SU-DHL-6 (cell line): Measurements from ENCODE around the gene CRYBB1.

Source experiments
- H2AFZ ChIP-seq: fragments of 200-600 bp; sonication (generic); 2 replicates; pipeline ENCODE4 v1.6.1; 2014; ENCODE audit warnings: low read depth, mild to moderate bottlenecking, moderate library complexity, mixed read lengths, antibody characterized with exemption, low read length; ENCODE audit not compliant: severe bottlenecking
- H3F3A ChIP-seq: fragments of 200-600 bp; shearing (Covaris generic); 2 replicates; pipeline ENCODE4 v1.6.0; 2016; ENCODE audit warnings: antibody characterized with exemption, mild to moderate bottlenecking; ENCODE audit not compliant: insufficient read depth
- H3K27ac ChIP-seq: fragments of 200-600 bp; sonication (generic); 2 replicates; pipeline ENCODE4 v1.5.1; 2016; ENCODE audit warnings: low read depth, mild to moderate bottlenecking, low read length, moderate library complexity, mixed read lengths
- H3K27me3 ChIP-seq: fragments of 200-600 bp; sonication (generic), shearing (Covaris generic); 2 replicates; pipeline ENCODE4 v1.6.0; 2014; ENCODE audit warnings: mild to moderate bottlenecking, low read length
- H3K36me3 ChIP-seq: fragments of 200-600 bp; sonication (generic); 2 replicates; pipeline ENCODE4 v1.6.1; 2014; ENCODE audit warnings: mild to moderate bottlenecking, low read length, mixed read lengths
- H3K4me2 ChIP-seq: fragments of 300-600, 200-600 bp; shearing (Covaris generic), sonication (generic); 2 replicates; pipeline ENCODE4 v1.6.0; 2014; ENCODE audit warnings: low read length, low read depth, mild to moderate bottlenecking; ENCODE audit not compliant: poor library complexity, severe bottlenecking
- H3K4me3 ChIP-seq: fragments of 200-600 bp; sonication (generic); 2 replicates; pipeline ENCODE4 v1.5.1; 2014; ENCODE audit warnings: antibody characterized with exemption, low read length, mild to moderate bottlenecking, mixed read lengths; ENCODE audit not compliant: insufficient read depth, poor library complexity, severe bottlenecking
- H3K79me2 ChIP-seq: fragments of 200-600 bp; sonication (generic); 2 replicates; pipeline ENCODE4 v1.6.1; 2014; ENCODE audit warnings: mild to moderate bottlenecking, low read length, moderate library complexity; ENCODE audit not compliant: insufficient read depth
- H3K9ac ChIP-seq: fragments of 200-600 bp; sonication (generic); 2 replicates; pipeline ENCODE4 v1.7.0; 2014; ENCODE audit warnings: mild to moderate bottlenecking, low read length
- H3K9me2 ChIP-seq: fragments of 200-600 bp; sonication (generic); replicated peaks from 2 replicates; pipeline ENCODE4 v1.6.1; 2014; ENCODE audit warnings: low read length; ENCODE audit not compliant: insufficient read depth
- H3K9me3 ChIP-seq: fragments of 200-600 bp; sonication (generic); 2 replicates; pipeline ENCODE4 v1.6.1; 2014; ENCODE audit warnings: low read length, mixed read lengths; ENCODE audit not compliant: insufficient read depth
- H4K20me1 ChIP-seq: fragments of 200-600 bp; sonication (generic); 2 replicates; pipeline ENCODE4 v1.6.1; 2014; ENCODE audit warnings: low read depth, mild to moderate bottlenecking, antibody characterized with exemption, low read length, moderate library complexity, mixed read lengths
- CTCF ChIP-seq: fragments of 200-600 bp; sonication (generic); IDR thresholded peaks from one replicate; pipeline ENCODE4 v1.5.1; 2017; ENCODE audit warnings: antibody characterized with exemption, mild to moderate bottlenecking, low read length, moderate library complexity; ENCODE audit not compliant: insufficient read depth, poor library complexity, severe bottlenecking
- EZH2phosphoT487 ChIP-seq: fragments of 200-600 bp; sonication (generic), shearing (Covaris generic); conservative IDR thresholded peaks from 2 replicates; pipeline ENCODE4 v1.6.1; 2018; ENCODE audit warnings: mild to moderate bottlenecking, antibody characterized with exemption, low read length, moderate library complexity, mixed read lengths

Gene CRYBB1

GRCh38 chr22:26567610-26568009 lies 50.2 kb downstream of the CRYBB1 start:
- Histone ChIP-seq H3K4me3 (no peak overlapping the region), H3K36me3 (no peaks in the 10 kb centered on the region), H3K4me2 (no peak overlapping the region), H3K9me3 (no peaks in the 10 kb centered on the region), H3K27me3 (no peaks in the 10 kb centered on the region), H3F3A (no peaks in the 10 kb centered on the region), H2AFZ (no peak overlapping the region), H4K20me1 (no peaks in the 10 kb centered on the region), H3K27ac (no peak overlapping the region), H3K79me2 (peaks cover 16% of the 10 kb centered on the region), H3K9me2 (no peaks in the 10 kb centered on the region), H3K9ac (no peak overlapping the region)
- TF ChIP-seq EZH2phosphoT487 (no peak), CTCF (no peak)

GRCh38 chr22:26566994-26567393 lies 50.8 kb downstream of the CRYBB1 start:
- Histone ChIP-seq H3K79me2 (peaks cover 16% of the 10 kb centered on the region), H4K20me1 (no peaks in the 10 kb centered on the region), H3K27me3 (no peaks in the 10 kb centered on the region), H3K9me2 (no peaks in the 10 kb centered on the region), H3K9ac (no peak overlapping the region), H3K4me3 (no peak overlapping the region), H3F3A (no peaks in the 10 kb centered on the region), H3K27ac (no peak overlapping the region), H3K36me3 (no peaks in the 10 kb centered on the region), H3K4me2 (no peak overlapping the region), H2AFZ (no peak overlapping the region), H3K9me3 (no peaks in the 10 kb centered on the region)
- no peak for TF ChIP-seq EZH2phosphoT487
- no peak for TF ChIP-seq CTCF

GRCh38 chr22:26565889-26566288 lies 51.9 kb downstream of the CRYBB1 start:
- Histone ChIP-seq H3K79me2 (peaks cover 20% of the 10 kb centered on the region; the same call in 1 of the 2 replicates), H3K4me2 (no peak overlapping the region), H4K20me1 (no peaks in the 10 kb centered on the region)

More at GRCh38 chr22:26565889-26566288, 51.9 kb downstream of the CRYBB1 start:
- Histone ChIP-seq H3K9me2 (no peaks in the 10 kb centered on the region), H3K36me3 (no peaks in the 10 kb centered on the region), H3F3A (no peaks in the 10 kb centered on the region), H3K9me3 (no peaks in the 10 kb centered on the region), H2AFZ (no peak overlapping the region), H3K9ac (no peak overlapping the region), H3K4me3 (no peak overlapping the region), H3K27me3 (no peaks in the 10 kb centered on the region), H3K27ac (no peak overlapping the region)
- TF ChIP-seq EZH2phosphoT487 (no peak), CTCF (no peak)
